SK-N-SH treated with all-trans-retinoic acid at 6 μM for 48 hours (cell line): ENCODE data around the gene MBOAT7.
"Not testable (repeated sequence)": the region's sequence is repeated elsewhere in the genome, so short reads cannot be mapped to it uniquely, and the experiment has no call there.

Source experiments
- ATAC-seq: fragments of 200-7000 bp; cut with Tn5 transposase; 3 replicates; pipeline ENCODE4 v1.9.1; 2020; ENCODE audit warnings: mild to moderate bottlenecking, moderate library complexity
- ARNTL ChIP-seq: fragments of 450-650 bp; formaldehyde crosslinking; IDR thresholded peaks from 2 replicates; pipeline ENCODE4 v1.5.0; 2020; ENCODE audit warnings: low read depth, mild to moderate bottlenecking, moderate library complexity, borderline replicate concordance
- BACH2 ChIP-seq: fragments of 250-450 bp; sonication (Bioruptor Pico); IDR thresholded peaks from 2 replicates; pipeline ENCODE4 v1.9.0; 2021; ENCODE audit warnings: mild to moderate bottlenecking, borderline replicate concordance
- CREB5 ChIP-seq: fragments of 250-450 bp; sonication (Bioruptor Pico); IDR thresholded peaks from 2 replicates; pipeline ENCODE4 v1.5.1; 2020; ENCODE audit warnings: low read depth, mild to moderate bottlenecking, moderate library complexity
- CSDC2 ChIP-seq: fragments of 250-450 bp; sonication (Bioruptor Pico); IDR thresholded peaks from 2 replicates; pipeline ENCODE4 v1.5.0; 2020; ENCODE audit warnings: mild to moderate bottlenecking, moderate library complexity
- CSRNP3 ChIP-seq: fragments of 250-450 bp; sonication (Bioruptor Pico); IDR thresholded peaks from 2 replicates; pipeline ENCODE4 v1.5.1; 2021; ENCODE audit warnings: mild to moderate bottlenecking, moderate library complexity
- GLIS3 ChIP-seq: fragments of 250-450 bp; sonication (Bioruptor Pico); IDR thresholded peaks from 2 replicates; pipeline ENCODE4 v1.5.0; 2020; ENCODE audit warnings: mild to moderate bottlenecking, moderate library complexity
- ISL1 ChIP-seq: fragments of 250-450 bp; sonication (Bioruptor Pico); IDR thresholded peaks from 2 replicates; pipeline ENCODE4 v2.1.2; 2022; ENCODE audit warnings: mild to moderate bottlenecking, moderate library complexity
- OSR1 ChIP-seq: fragments of 250-450 bp; sonication (Bioruptor Pico); IDR thresholded peaks from 2 replicates; pipeline ENCODE4 v1.8.0; 2022; ENCODE audit warnings: moderate library complexity, mild to moderate bottlenecking, inconsistent platforms
- POU6F1 ChIP-seq: fragments of 250-450 bp; sonication (Bioruptor Pico); IDR thresholded peaks from 2 replicates; pipeline ENCODE4 v1.8.0; 2021; ENCODE audit warnings: low read depth, mild to moderate bottlenecking, moderate library complexity, borderline replicate concordance
- PPARA ChIP-seq: fragments of 250-450 bp; sonication (Bioruptor Pico); IDR thresholded peaks from 2 replicates; pipeline ENCODE4 v1.5.0; 2020; ENCODE audit warnings: mild to moderate bottlenecking, borderline replicate concordance
- RARB ChIP-seq: fragments of 250-450 bp; sonication (Bioruptor Pico); IDR thresholded peaks from 2 replicates; pipeline ENCODE4 v1.8.0; 2021; ENCODE audit warnings: mild to moderate bottlenecking, moderate library complexity
- SNAI2 ChIP-seq: fragments of 250-450 bp; sonication (Bioruptor Pico); IDR thresholded peaks from 2 replicates; pipeline ENCODE4 v1.5.0; 2020; ENCODE audit warnings: mild to moderate bottlenecking, moderate library complexity
- TCF4 ChIP-seq: fragments of 250-450 bp; sonication (Bioruptor Pico); IDR thresholded peaks from 2 replicates; pipeline ENCODE4 v1.8.0; 2021; ENCODE audit warnings: mild to moderate bottlenecking, moderate library complexity, borderline replicate concordance
- TOX ChIP-seq: fragments of 250-450 bp; sonication (Bioruptor Pico); IDR thresholded peaks from 2 replicates; pipeline ENCODE4 v1.8.0; 2021; ENCODE audit warnings: mild to moderate bottlenecking, moderate library complexity, borderline replicate concordance
- ZFP30 ChIP-seq: fragments of 450-650 bp; formaldehyde crosslinking; IDR thresholded peaks from 2 replicates; pipeline ENCODE4 v1.5.0; 2022; ENCODE audit warnings: mild to moderate bottlenecking, moderate library complexity
- ZNF565 ChIP-seq: fragments of 450-650 bp; formaldehyde crosslinking; conservative IDR thresholded peaks from 2 replicates; pipeline ENCODE4 v1.5.0; 2020; ENCODE audit warnings: low read depth, mild to moderate bottlenecking, moderate library complexity
- ZNF70 ChIP-seq: fragments of 450-650 bp; formaldehyde crosslinking; IDR thresholded peaks from 2 replicates; pipeline ENCODE4 v1.5.0; 2020; ENCODE audit warnings: mild to moderate bottlenecking, moderate library complexity
- TF ChIP-seq, protein P1 (sequence below): fragments of 250-450 bp; sonication (Bioruptor Pico); IDR thresholded peaks from 2 replicates; pipeline ENCODE4 v1.5.0; 2020; ENCODE audit warnings: mild to moderate bottlenecking, moderate library complexity

MBOAT7 gene

DNA sequence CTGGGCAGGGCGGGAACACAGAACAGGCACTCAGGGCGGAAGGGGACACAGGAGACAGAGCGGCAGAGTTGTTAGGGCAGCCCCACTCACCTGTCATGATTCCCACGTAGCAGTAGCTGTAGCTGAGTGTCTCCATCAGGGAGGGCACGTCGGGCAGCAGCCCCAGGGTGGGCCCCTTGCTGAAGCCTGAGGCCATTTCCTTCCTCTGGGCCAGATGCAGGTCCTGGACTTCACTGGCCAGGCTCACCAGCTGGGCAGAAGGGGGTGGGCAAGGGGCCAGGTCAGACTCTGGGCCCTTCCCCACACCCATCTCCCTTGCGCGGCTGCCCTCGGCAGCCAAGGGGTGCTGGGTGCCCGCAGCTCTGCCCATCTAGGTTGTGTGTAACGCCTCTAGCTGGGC lies 5.9 kb downstream of the MBOAT7 start:
- TF ChIP-seq GLIS3 (CRISPR knock-in tag) (no peak), ISL1 (CRISPR knock-in tag) (no peak), ZFP30 (CRISPR knock-in tag) (no peak), TCF4 (CRISPR knock-in tag) (no peak), POU6F1 (CRISPR knock-in tag) (no peak), CREB5 (CRISPR knock-in tag) (no peak), SNAI2 (no peak)
- no peak for ATAC-seq

DNA sequence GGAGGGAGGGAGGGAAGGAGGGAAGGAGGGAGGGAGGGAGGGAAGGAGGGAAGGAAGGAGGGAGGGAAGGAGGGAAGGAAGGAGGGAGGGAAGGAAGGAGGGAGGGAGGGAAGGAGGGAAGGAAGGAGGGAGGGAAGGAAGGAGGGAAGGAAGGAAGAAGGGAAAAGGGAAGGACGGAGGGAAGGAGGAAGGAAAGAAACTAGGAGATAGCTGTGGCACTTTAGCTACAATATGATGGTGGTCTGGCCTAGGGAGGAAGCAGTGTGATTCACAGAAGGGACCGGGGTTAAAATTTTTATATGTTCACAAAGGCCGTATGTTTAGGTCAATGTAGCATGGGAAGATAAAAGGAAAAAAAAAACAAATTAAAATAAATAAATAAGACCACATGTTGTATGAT lies 7.5 kb downstream of the MBOAT7 start:
- ATAC-seq: not testable (repeated sequence)

GRCh38 chr19:54180691-54181091 lies 8.7 kb downstream of the MBOAT7 start:
- TF ChIP-seq RARB (CRISPR knock-in tag): no peak
- TF ChIP-seq BACH2 (CRISPR knock-in tag): no peak
- TF ChIP-seq CREB5 (CRISPR knock-in tag): no peak
- ATAC-seq: no peak

DNA sequence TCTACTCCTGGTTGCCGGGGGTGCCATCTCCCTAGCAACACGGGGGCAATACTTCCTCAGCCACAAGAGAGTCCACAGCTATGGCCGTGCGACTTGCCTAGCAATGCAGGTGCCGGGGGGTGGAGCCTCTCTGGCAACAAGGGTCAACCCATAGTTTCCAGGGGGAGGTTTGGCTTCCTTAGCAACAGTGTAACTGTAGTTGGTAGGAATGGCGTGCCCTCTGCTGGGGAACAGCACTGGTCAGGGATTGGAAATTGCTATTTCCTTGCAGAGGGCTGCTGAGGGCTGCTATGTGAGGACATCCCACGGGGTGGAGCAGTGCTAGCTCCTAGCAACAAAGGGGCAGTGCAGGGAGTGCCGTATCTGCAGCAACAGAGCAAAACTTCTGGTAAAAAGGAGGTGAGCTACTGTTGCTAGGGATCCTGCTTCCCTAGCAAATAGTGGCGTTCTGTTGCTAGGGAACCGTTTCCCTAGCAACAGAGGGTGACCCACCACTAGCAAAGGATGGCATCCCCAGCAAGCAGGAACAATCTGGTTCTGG lies 9.4 kb downstream of the MBOAT7 start:
- TF ChIP-seq, protein P1, sequence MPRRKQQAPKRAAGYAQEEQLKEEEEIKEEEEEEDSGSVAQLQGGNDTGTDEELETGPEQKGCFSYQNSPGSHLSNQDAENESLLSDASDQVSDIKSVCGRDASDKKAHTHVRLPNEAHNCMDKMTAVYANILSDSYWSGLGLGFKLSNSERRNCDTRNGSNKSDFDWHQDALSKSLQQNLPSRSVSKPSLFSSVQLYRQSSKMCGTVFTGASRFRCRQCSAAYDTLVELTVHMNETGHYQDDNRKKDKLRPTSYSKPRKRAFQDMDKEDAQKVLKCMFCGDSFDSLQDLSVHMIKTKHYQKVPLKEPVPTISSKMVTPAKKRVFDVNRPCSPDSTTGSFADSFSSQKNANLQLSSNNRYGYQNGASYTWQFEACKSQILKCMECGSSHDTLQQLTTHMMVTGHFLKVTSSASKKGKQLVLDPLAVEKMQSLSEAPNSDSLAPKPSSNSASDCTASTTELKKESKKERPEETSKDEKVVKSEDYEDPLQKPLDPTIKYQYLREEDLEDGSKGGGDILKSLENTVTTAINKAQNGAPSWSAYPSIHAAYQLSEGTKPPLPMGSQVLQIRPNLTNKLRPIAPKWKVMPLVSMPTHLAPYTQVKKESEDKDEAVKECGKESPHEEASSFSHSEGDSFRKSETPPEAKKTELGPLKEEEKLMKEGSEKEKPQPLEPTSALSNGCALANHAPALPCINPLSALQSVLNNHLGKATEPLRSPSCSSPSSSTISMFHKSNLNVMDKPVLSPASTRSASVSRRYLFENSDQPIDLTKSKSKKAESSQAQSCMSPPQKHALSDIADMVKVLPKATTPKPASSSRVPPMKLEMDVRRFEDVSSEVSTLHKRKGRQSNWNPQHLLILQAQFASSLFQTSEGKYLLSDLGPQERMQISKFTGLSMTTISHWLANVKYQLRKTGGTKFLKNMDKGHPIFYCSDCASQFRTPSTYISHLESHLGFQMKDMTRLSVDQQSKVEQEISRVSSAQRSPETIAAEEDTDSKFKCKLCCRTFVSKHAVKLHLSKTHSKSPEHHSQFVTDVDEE: no peak
- TF ChIP-seq POU6F1 (CRISPR knock-in tag) (no peak), OSR1 (CRISPR knock-in tag) (no peak), CSRNP3 (CRISPR knock-in tag) (no peak)
- peak; percentile 83 for ATAC-seq

- no peak for ATAC-seq
- TF ChIP-seq CSDC2 (CRISPR knock-in tag) (no peak), TOX (no peak), ZNF70 (CRISPR knock-in tag) (no peak), OSR1 (CRISPR knock-in tag) (no peak), ZNF565 (no peak), PPARA (no peak), ISL1 (CRISPR knock-in tag) (no peak), ARNTL (CRISPR knock-in tag) (no peak), TCF4 (CRISPR knock-in tag) (no peak), POU6F1 (CRISPR knock-in tag) (no peak)
- TF ChIP-seq, protein P1: no peak
Measured at GRCh38 chr19:54179262-54179852, 10.0 kb downstream of the MBOAT7 start.
